A549 (cell line): ENCODE measurements around the gene MAP3K5. TPM values are rescaled to one million over a fixed set of nuclear protein-coding genes. Genes with fewer than 3 reads are reported as not detected.

ENCODE experiments used
- ATAC-seq, 2 experiments: fragments of 200-7000 bp in 1 of 2; fragments of >200 bp in 1 of 2; cut with Nextera tagmentation in 1 of 2; cut with Tn5 transposase in 1 of 2; 3 replicates each; pipeline versions ENCODE4 v1.8.0 to v1.9.1; 2018 to 2020; ENCODE audit warnings: mild to moderate bottlenecking in 1 of 2, moderate library complexity in 1 of 2
- CTCF ChIA-PET: fragments of 300-600 bp; sonication (Branson Sonifier 250); formaldehyde crosslinking; extraction: SDS; loops from one replicate; lab custom pipeline; 2021; ENCODE audit warnings: antibody characterized with exemption, inconsistent platforms; lab: Yijun Ruan, JAX
- POLR2A ChIA-PET: fragments of 350-600 bp; formaldehyde crosslinking; extraction: SDS; loops from one replicate; lab custom pipeline; 2021; ENCODE audit warnings: antibody characterized with exemption, inconsistent platforms; lab: Yijun Ruan, JAX
- DNase-seq, 2 experiments: peaks; one replicate each; pipeline versions ENCODE4 v3.0.0 to v3.0.0-alpha.2; 2011 to 2016; ENCODE audit warnings: low read depth in 1 of 2, low spot score in 1 of 2
- FAIRE-seq: peaks from 2 replicates; lab custom pipeline; 2011; peaks lifted over from hg19 to GRCh38; lab: Jason Lieb, UNC
- H3K27ac ChIP-seq, 2 experiments: fragments of >200 bp; sonication (Bioruptor Twin); formaldehyde crosslinking; 3 replicates each; pipeline ENCODE4 v1.5.1; 2016 to 2017
- H3K4me1 ChIP-seq: fragments of >200 bp; sonication (Bioruptor Twin); formaldehyde crosslinking; 3 replicates; pipeline ENCODE4 v1.6.1; 2016
- H3K4me2 ChIP-seq: fragments of >200 bp; sonication (Bioruptor Twin); formaldehyde crosslinking; 3 replicates; pipeline ENCODE4 v1.6.1; 2016
- H3K4me3 ChIP-seq: fragments of >200 bp; sonication (Bioruptor Twin); formaldehyde crosslinking; 3 replicates; pipeline ENCODE4 v1.5.1; 2016
- H3K9me3 ChIP-seq: fragments of >200 bp; sonication (Bioruptor Twin); formaldehyde crosslinking; 3 replicates; pipeline ENCODE4 v1.6.1; 2016
- ATOH8 ChIP-seq: fragments of 250-450 bp; sonication (Bioruptor Pico); IDR thresholded peaks from 2 replicates; pipeline ENCODE4 v1.5.0; 2020; ENCODE audit warnings: low read depth, mild to moderate bottlenecking, moderate library complexity
- CBX2 ChIP-seq: fragments of 200-600 bp; sonication (generic); IDR thresholded peaks from 2 replicates; pipeline ENCODE4 v1.6.1; 2016; ENCODE audit warnings: low read depth, mild to moderate bottlenecking, borderline replicate concordance
- CBX8 ChIP-seq: fragments of 200-600 bp; sonication (generic); IDR thresholded peaks from 2 replicates; pipeline ENCODE4 v1.6.1; 2016
- CEBPB ChIP-seq, 2 experiments: fragments of >200 bp in 1 of 2; sonication (Bioruptor Twin) in 1 of 2; formaldehyde crosslinking in 1 of 2; IDR thresholded peaks; 2 replicates each; pipeline ENCODE4 v1.6.1; 2012 to 2016
- EHF ChIP-seq: fragments of 250-450 bp; sonication (Bioruptor Pico); IDR thresholded peaks from 2 replicates; pipeline ENCODE4 v1.5.0; 2020; ENCODE audit warnings: mild to moderate bottlenecking
- EHMT2 ChIP-seq: fragments of 200-600 bp; sonication (generic); IDR thresholded peaks from 2 replicates; pipeline ENCODE4 v1.6.1; 2016; ENCODE audit warnings: antibody characterized with exemption, low read depth, mild to moderate bottlenecking, moderate library complexity
- ELK1 ChIP-seq: fragments of 150-350 bp; IDR thresholded peaks from 2 replicates; pipeline ENCODE4 v1.6.1; 2014; ENCODE audit warnings: low read depth, mild to moderate bottlenecking, low read length
- ESRRA ChIP-seq: fragments of 150-350 bp; IDR thresholded peaks from 2 replicates; pipeline ENCODE4 v1.6.1; 2014; ENCODE audit warnings: mild to moderate bottlenecking, low read length, borderline replicate concordance
- FOSB ChIP-seq: fragments of 250-450 bp; sonication (Bioruptor Pico); IDR thresholded peaks from 2 replicates; pipeline ENCODE4 v1.5.0; 2020; ENCODE audit warnings: mild to moderate bottlenecking, moderate library complexity
- HES2 ChIP-seq: fragments of >200 bp; sonication (Bioruptor Twin); formaldehyde crosslinking; IDR thresholded peaks from 2 replicates; pipeline ENCODE4 v1.6.1; 2016
- HEYL ChIP-seq: fragments of 250-450 bp; sonication (Bioruptor Pico); IDR thresholded peaks from 2 replicates; pipeline ENCODE4 v1.8.0; 2021; ENCODE audit warnings: mild to moderate bottlenecking, moderate library complexity
- HOXB13 ChIP-seq: fragments of 250-450 bp; sonication (Bioruptor Pico); IDR thresholded peaks from 2 replicates; pipeline ENCODE4 v1.5.0; 2020; ENCODE audit warnings: low read depth, mild to moderate bottlenecking, moderate library complexity
- HOXB5 ChIP-seq: fragments of 250-450 bp; sonication (Bioruptor Pico); IDR thresholded peaks from 2 replicates; pipeline ENCODE4 v1.5.0; 2020; ENCODE audit warnings: mild to moderate bottlenecking, moderate library complexity
- JUN ChIP-seq, 2 experiments: fragments of >200 bp; sonication (Bioruptor Twin); formaldehyde crosslinking; IDR thresholded peaks; 2 replicates in 1 of 2; 3 replicates in 1 of 2; pipeline ENCODE4 v1.6.1; 2016 to 2017
- JUNB ChIP-seq: fragments of >200 bp; sonication (Bioruptor Twin); formaldehyde crosslinking; IDR thresholded peaks from 2 replicates; pipeline ENCODE4 v1.6.1; 2016
- KDM5A ChIP-seq: fragments of 200-600 bp; sonication (generic); IDR thresholded peaks from 2 replicates; pipeline ENCODE4 v1.6.1; 2016; ENCODE audit warnings: antibody characterized with exemption, mild to moderate bottlenecking
- MAFK ChIP-seq: fragments of 450-650 bp; IDR thresholded peaks from 2 replicates; pipeline ENCODE4 v1.6.1; 2014; ENCODE audit not compliant: partially characterized antibody
- MYC ChIP-seq: IDR thresholded peaks from 2 replicates; pipeline ENCODE4 v1.6.1; 2012; ENCODE audit warnings: mild to moderate bottlenecking, inconsistent platforms, low read length, improper control_type of control experiment, borderline replicate concordance
- NFE2L2 ChIP-seq: fragments of 150-350 bp; conservative IDR thresholded peaks from 2 replicates; pipeline ENCODE4 v1.6.1; 2014; ENCODE audit warnings: low read length
- NPAS2 ChIP-seq: fragments of 250-450 bp; sonication (Bioruptor Pico); IDR thresholded peaks from 2 replicates; pipeline ENCODE4 v1.8.0; 2022; ENCODE audit warnings: mild to moderate bottlenecking, moderate library complexity, borderline replicate concordance
- NR3C1 ChIP-seq: fragments of >200 bp; sonication (Bioruptor Twin); formaldehyde crosslinking; IDR thresholded peaks from 3 replicates; pipeline ENCODE4 v1.6.1; 2017
- PHF8 ChIP-seq: fragments of 200-600 bp; sonication (generic); IDR thresholded peaks from 2 replicates; pipeline ENCODE4 v1.6.1; 2016; ENCODE audit warnings: low read depth, mild to moderate bottlenecking, antibody characterized with exemption, moderate library complexity, borderline replicate concordance
- POLR2A ChIP-seq: IDR thresholded peaks from 2 replicates; pipeline ENCODE4 v1.6.1; 2012; ENCODE audit warnings: mild to moderate bottlenecking, low read length
- RAD21 ChIP-seq, 2 experiments: fragments of >200 bp in 1 of 2; sonication (Bioruptor Twin) in 1 of 2; formaldehyde crosslinking in 1 of 2; IDR thresholded peaks in 1 of 2; conservative IDR thresholded peaks in 1 of 2; 2 replicates in 1 of 2; 3 replicates in 1 of 2; pipeline ENCODE4 v1.6.1; 2012 to 2018; ENCODE audit warnings: inconsistent platforms in 1 of 2
- RARB ChIP-seq: fragments of 250-450 bp; sonication (Bioruptor Pico); IDR thresholded peaks from 2 replicates; pipeline ENCODE4 v1.8.0; 2021; ENCODE audit warnings: mild to moderate bottlenecking, moderate library complexity
- RFX5 ChIP-seq: fragments of 450-650 bp; IDR thresholded peaks from 2 replicates; pipeline ENCODE4 v1.7.1; 2014; ENCODE audit warnings: antibody characterized with exemption, mild to moderate bottlenecking, moderate library complexity
- SMC3 ChIP-seq: fragments of >200 bp; sonication (Bioruptor Twin); formaldehyde crosslinking; IDR thresholded peaks from 3 replicates; pipeline ENCODE4 v1.6.1; 2018; ENCODE audit warnings: inconsistent platforms
- USF2 ChIP-seq: fragments of 450-650 bp; IDR thresholded peaks from 2 replicates; pipeline ENCODE4 v1.6.1; 2014; ENCODE audit warnings: antibody characterized with exemption
- WGBS: methylation state at CpG from one replicate; pipeline ENCODE4 v1.1.6; 2017; ENCODE audit errors: missing lambda C conversion rate; 5-methylcytosine and 5-hydroxymethylcytosine counted together
- polyA plus RNA-seq, 4 experiments: library from polyadenylated mRNA; depleted of rRNA in 3 of 4; stranded (reverse); fragments of >200 nt; fragmentation: RNase III in 1 of 4; extraction: RNeasy Plus Mini Kit Qiagen cat#74134 plus additional on column Dnase treatment in 1 of 4; gene quantifications; 2 replicates in 3 of 4; 3 replicates in 1 of 4; pipeline ENCODE4 v1.2.3, GENCODE V29; 2011 to 2017

MAP3K5 gene
- polyA plus RNA-seq, 2 of the 4 experiments (the other 2 are of a cell fraction) = 2.1 to 4.1 TPM

- ATAC-seq (no peak), FAIRE-seq (no peak), DNase-seq (no peak)
- POLR2A ChIA-PET = no interaction called here
- H3K4me1 ChIP-seq = no peaks in the 10 kb centered on the region
- no peak for TF ChIP-seq NR3C1
- H3K27ac ChIP-seq = no peak overlapping the region
- no peak overlapping the region for H3K4me3 ChIP-seq
- WGBS = 51% methylated on average over 2 of the region's 2 CpGs
- CTCF ChIA-PET = interaction anchor here (1.4 kb wide), 1 partner anchor 20 kb away, joined by 5 read pairs; the partner anchor contains the start of gene MAP3K5
- H3K9me3 ChIP-seq = no peaks in the 10 kb centered on the region; the same call in 2 of the 3 replicates
- H3K4me2 ChIP-seq = no peak overlapping the region
Observed at GRCh38 chr6:136812174-136812573, 19.9 kb upstream of the MAP3K5 start.

GRCh38 chr6:136811272-136811671 lies 19.0 kb upstream of the MAP3K5 start:
- H3K9me3 ChIP-seq = no peaks in the 10 kb centered on the region; the same call in 2 of the 3 replicates
- no peak overlapping the region for H3K4me2 ChIP-seq
- DNase-seq (no peak), ATAC-seq (no peak), FAIRE-seq (no peak)
- TF ChIP-seq EHF (CRISPR knock-in tag) (no peak), FOSB (CRISPR knock-in tag) (no peak), RARB (CRISPR knock-in tag) (no peak)
- POLR2A ChIA-PET = no interaction called here
- no peaks in the 10 kb centered on the region for H3K4me1 ChIP-seq
- H3K27ac ChIP-seq = no peak overlapping the region
- CTCF ChIA-PET = interaction anchor here (1.4 kb wide), 1 partner anchor 19 kb away, joined by 5 read pairs; the partner anchor contains the start of gene MAP3K5
- H3K4me3 ChIP-seq = no peak overlapping the region

GRCh38 chr6:136809091-136809860 lies 17.0 kb upstream of the MAP3K5 start:
- Histone ChIP-seq H3K4me1 (no peaks in the 10 kb centered on the region), H3K4me3 (no peak overlapping the region), H3K27ac (no peak overlapping the region), H3K4me2 (no peak overlapping the region), H3K9me3 (no peaks in the 10 kb centered on the region)
- no peak for ATAC-seq
- no peak for TF ChIP-seq POLR2A
- TF ChIP-seq PHF8 = no peak
- no peak for TF ChIP-seq SMC3
- no peak for TF ChIP-seq ELK1
- TF ChIP-seq CBX2 = no peak
- TF ChIP-seq ATOH8 (CRISPR knock-in tag) = no peak
- no peak for TF ChIP-seq ESRRA
- TF ChIP-seq MAFK = no peak
- no peak for TF ChIP-seq NR3C1
- TF ChIP-seq NFE2L2 = no peak
- no peak for TF ChIP-seq JUNB
- no peak for TF ChIP-seq HEYL (CRISPR knock-in tag)
- TF ChIP-seq HOXB5 (CRISPR knock-in tag) = no peak
- 51% methylated on average over 5 of the region's 7 CpGs for WGBS
- DNase-seq = no peak
- POLR2A ChIA-PET = no interaction called here
- FAIRE-seq = no peak
- CTCF ChIA-PET = no interaction called here

- POLR2A ChIA-PET = no interaction called here
- TF ChIP-seq ESRRA (no peak), JUN (IDR thresholded peaks at IDR 0.05) (no peak), RFX5 (no peak), FOSB (CRISPR knock-in tag) (no peak), EHMT2 (no peak), HES2 (no peak), CEBPB (IDR thresholded peaks at IDR 0.05) (no peak), NPAS2 (no peak), EHF (CRISPR knock-in tag) (no peak), POLR2A (no peak), HOXB13 (no peak), MYC (no peak), CBX8 (no peak), USF2 (no peak), KDM5A (no peak), NFE2L2 (no peak), RAD21 (conservative IDR thresholded peaks at IDR 0.05 in 1 of 2, IDR thresholded peaks at IDR 0.05 in 1 of 2) (no peak), JUNB (no peak)
- 95% methylated on average over 1 of the region's 1 CpG for WGBS
- H3K4me3 ChIP-seq = no peak overlapping the region
- CTCF ChIA-PET = interaction anchor here (1.5 kb wide), 1 partner anchor 10 kb away, joined by 3 read pairs; no protein-coding TSS in a partner anchor
- H3K9me3 ChIP-seq = no peaks in the 10 kb centered on the region
- H3K27ac ChIP-seq = no peak overlapping the region
- DNase-seq (no peak), FAIRE-seq (no peak), ATAC-seq (no peak)
- no peaks in the 10 kb centered on the region for H3K4me1 ChIP-seq
- H3K4me2 ChIP-seq = no peak overlapping the region
Observed at GRCh38 chr6:136803608-136804007, 11.3 kb upstream of the MAP3K5 start.
